ENCODE measurements around the gene CHSY1.

Gene CHSY1

DNA sequence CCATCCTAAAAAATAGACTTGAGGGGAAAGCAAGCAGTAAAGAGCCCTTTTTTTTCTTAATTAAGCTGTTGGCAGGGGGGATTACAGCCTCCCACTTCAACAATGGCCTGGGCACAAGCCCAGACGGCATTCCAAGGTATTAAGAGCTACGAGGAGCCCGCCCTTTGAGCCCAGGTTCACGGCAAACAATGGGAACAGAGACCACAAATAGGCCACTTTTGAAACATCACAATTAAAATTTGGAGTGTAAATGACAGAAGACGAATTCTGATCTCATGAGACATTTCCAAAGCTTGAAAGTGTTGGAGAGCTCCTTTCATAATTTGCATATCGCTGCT is 8.9 kb downstream of the CHSY1 start:
- TF ChIP-seq, protein P1, sequence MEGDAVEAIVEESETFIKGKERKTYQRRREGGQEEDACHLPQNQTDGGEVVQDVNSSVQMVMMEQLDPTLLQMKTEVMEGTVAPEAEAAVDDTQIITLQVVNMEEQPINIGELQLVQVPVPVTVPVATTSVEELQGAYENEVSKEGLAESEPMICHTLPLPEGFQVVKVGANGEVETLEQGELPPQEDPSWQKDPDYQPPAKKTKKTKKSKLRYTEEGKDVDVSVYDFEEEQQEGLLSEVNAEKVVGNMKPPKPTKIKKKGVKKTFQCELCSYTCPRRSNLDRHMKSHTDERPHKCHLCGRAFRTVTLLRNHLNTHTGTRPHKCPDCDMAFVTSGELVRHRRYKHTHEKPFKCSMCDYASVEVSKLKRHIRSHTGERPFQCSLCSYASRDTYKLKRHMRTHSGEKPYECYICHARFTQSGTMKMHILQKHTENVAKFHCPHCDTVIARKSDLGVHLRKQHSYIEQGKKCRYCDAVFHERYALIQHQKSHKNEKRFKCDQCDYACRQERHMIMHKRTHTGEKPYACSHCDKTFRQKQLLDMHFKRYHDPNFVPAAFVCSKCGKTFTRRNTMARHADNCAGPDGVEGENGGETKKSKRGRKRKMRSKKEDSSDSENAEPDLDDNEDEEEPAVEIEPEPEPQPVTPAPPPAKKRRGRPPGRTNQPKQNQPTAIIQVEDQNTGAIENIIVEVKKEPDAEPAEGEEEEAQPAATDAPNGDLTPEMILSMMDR (conservative IDR thresholded peaks at IDR 0.05): no peak
- H3K27ac ChIP-seq: no peak overlapping the region

DNA sequence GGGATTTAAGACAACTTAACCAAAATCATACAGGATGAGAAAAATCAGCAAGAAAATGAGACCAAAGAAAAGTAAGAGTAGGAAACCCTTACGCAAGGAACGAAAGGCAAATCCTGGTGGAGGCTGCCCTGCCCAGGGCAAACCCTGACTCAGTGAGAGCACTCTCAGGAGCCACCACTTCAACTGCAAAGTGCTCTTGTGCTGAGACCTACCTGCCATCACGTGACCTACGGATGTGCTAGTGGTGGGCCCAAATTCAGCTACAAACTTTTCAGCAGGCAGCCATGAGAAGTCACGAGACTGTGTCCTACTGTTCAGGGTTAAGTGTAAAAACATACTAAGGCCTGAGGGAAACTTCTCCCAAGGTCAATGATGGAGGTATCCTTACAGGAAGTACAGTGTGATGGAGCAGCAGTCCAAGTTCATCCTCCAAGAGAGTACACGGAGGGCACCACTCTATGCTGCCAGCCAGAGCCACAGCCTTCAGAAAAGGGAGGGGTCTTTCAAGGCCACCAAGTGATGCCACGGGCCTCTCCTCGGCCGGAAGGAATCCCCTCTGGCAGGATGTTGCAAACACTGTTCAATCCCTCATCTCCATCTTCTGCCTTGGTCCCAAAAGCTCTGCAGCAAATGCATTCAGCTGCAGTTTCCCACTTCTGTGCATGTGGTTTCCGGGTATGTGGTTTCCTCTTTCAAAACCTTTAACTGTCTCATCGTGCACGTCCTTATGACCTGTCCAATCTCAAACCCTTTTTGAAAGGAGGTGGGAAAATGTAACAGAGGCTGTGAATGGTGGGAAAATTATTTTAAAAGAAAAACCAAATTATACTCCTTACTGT is 9.5 kb downstream of the CHSY1 start:
- no peak overlapping the region for H3K27ac ChIP-seq
- TF ChIP-seq, protein P1 (conservative IDR thresholded peaks at IDR 0.05): no peak
- TF ChIP-seq ZFX (IDR thresholded peaks at IDR 0.05): no peak

DNA sequence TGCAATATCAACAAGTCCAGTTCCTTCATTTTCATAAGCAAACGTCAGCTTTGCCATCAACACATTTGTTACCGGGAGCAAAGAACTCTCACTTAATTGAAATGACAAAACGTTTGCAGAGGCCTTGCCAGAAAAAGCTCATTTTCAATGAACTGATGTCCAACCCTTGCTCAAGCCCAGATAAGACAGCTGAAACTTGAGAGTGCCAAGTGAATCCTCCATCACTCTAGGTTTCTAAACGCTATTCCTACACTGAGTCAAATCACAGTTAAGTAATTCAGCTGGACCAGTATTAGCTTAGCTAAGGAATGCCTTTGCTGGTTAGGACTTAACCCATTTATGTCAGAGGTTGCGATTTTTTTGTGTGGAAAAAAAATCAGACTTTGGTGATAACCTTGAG is 11.5 kb downstream of the CHSY1 start:
- H3K27ac ChIP-seq: no peak overlapping the region
- TF ChIP-seq, protein P1 (conservative IDR thresholded peaks at IDR 0.05): no peak
- no peak for TF ChIP-seq ZFX (IDR thresholded peaks at IDR 0.05)

DNA sequence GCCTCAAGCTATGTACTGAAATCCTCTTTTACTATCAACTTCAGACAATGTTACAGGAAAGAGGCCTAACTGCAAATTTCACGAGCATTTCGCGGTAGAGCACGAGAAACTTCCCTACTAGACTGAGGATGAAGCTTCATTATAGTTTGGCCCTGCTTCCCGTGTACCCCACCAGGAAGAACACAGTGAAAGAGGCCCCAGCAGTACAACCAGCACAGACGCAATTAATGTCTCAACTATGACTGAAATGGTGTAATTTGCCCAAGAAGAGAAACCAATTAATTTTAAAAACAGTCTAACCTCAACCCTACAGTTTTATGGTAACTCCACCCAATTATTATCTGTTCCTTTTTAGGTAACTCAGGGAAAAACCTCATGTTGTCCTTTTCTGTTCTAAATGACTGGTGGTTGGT is 12.1 kb downstream of the CHSY1 start:
- H3K27ac ChIP-seq: no peak overlapping the region

DNA sequence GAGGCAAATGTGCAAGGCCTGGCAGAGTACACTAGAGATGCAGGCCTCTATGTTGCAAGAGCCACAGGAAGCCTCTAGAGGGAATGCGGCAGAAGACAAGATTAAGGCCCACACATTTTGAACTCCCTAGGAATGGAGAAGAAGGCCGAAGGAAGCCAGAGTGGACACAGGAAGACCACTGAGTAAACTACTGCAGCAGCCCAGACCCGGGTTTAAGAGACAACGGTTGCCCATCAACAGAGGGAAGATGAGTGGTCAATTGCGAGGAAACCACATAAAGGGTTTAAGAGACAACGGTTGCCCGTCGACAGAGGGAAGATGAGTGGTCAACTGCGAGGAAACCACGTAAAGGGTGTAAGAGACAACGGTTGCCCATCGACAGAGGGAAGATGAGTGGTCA is 14.6 kb downstream of the CHSY1 start:
- no peak for TF ChIP-seq ZFX (IDR thresholded peaks at IDR 0.05)
- TF ChIP-seq, protein P1 (conservative IDR thresholded peaks at IDR 0.05): no peak

More for the DNA sequence above, 12.1 kb downstream of the CHSY1 start:
- TF ChIP-seq ZFX (IDR thresholded peaks at IDR 0.05): no peak
- TF ChIP-seq, protein P1 (conservative IDR thresholded peaks at IDR 0.05): no peak

DNA sequence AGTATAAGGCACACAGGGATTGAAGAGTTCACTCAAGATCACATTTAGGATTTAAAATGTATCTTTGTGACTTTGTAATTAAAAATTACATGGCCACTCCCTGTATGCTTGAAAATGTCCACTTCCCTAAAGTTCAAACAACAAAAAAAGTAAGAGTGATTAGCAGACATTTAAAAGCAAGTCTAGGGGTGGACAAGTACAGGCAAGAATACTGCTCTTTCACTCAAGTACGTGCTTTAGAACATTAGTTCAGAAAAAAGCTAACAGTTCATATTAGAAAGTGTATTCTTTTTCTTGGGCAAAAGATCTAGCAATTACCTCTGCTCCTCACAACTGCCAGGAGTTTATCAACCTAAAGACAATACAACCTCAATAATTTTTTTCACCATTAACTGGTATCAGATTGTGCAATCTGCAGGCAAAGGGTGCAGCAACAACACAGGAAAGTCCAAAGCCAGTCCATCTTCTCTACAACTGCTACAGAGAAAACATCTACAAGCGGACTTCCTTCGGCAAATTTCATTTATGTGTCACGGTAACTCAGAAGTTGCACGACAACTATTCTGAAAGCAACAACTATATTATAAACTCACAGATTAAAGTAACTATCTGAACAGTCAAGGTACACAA is 18.1 kb downstream of the CHSY1 start:
- no peak for TF ChIP-seq ZFX (IDR thresholded peaks at IDR 0.05)
- TF ChIP-seq, protein P1 (conservative IDR thresholded peaks at IDR 0.05): no peak
- H3K27ac ChIP-seq: no peak overlapping the region

More for the DNA sequence above, 14.6 kb downstream of the CHSY1 start:
- H3K27ac ChIP-seq: no peak overlapping the region

DNA sequence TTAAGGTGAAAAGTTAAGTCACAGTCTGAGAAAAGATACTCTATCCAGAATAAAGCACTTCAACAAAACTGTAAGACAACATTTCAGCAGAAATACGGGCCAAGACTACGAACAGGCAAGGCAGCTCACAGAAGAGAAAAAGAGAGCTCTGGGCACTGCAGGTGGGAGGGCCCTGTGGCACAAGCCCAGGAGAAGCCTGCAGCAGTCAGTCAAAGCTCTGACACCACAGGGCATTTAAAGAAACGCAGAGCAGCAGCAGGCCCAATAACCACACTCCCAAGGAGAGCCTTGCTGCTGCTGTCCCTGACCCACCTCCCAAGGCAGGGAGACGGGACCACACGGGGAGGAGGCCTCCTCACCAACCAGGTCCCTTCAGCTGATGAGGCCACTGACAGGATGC is 19.2 kb downstream of the CHSY1 start:
- no peak overlapping the region for H3K27ac ChIP-seq
- TF ChIP-seq, protein P1 (conservative IDR thresholded peaks at IDR 0.05): no peak
- no peak for TF ChIP-seq ZFX (IDR thresholded peaks at IDR 0.05)
